Erythroblast (primary cell): ENCODE results near the gene SNN.

Experiments
- GATA1 ChIP-seq: IDR thresholded peaks from 2 replicates; pipeline ENCODE4 v1.6.1; 2011; ENCODE audit warnings: low read depth, mild to moderate bottlenecking, control low read depth, low read length, moderate library complexity
- POLR2A ChIP-seq: IDR thresholded peaks from 2 replicates; pipeline ENCODE4 v1.6.1; 2011; ENCODE audit warnings: mild to moderate bottlenecking, low read length

- no peak for TF ChIP-seq POLR2A
- no peak for TF ChIP-seq GATA1
These were observed 3.2 kb upstream of the SNN start for GRCh38 chr16:11665071-11665491.
